NOMO-1 (cell line): ENCODE results near the gene MBP.

Experiments
- DNase-seq, 2 experiments: peaks; one replicate each; lab custom pipeline; 2025; ENCODE audit not compliant: unreplicated experiment in 2 of 2; lab: John Stamatoyannopoulos, UW

MBP gene

DNA sequence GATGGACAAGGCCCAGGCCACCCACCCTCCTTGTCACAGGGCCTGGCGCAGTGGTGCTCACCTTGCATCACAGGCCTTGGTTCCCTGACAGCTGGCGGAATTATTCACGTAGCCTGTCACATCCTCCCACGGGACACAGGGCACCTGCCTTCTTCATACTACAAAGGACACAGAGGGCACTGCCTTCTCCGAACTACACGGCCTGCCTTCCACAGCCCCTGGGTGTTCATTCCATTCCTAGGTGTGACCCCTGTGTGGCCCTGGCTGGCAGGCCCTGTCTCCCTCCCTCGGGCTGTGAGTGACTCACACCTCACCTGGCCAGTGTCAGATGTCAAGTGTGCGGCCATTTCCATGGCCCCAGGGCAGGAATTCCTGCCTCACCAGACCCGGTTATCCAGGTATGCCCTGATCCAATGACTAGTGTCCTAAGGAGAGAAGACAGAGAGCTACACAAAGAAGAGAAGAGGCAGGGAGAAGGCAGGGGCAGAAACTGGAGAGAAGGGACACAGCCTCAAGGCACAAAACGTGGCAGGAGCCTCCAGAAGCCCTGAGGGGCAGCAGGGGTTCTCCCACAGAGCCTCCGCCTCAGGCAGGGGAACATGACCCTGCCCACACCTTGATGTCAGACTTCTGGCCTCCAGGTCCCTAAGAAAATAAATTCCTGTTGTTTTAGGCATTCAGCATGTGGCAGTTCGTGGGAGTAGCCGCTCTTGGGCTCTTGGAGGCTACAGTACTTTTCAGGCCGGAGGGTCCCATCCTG is 43.4 kb downstream of the MBP start:
- no peak for DNase-seq

DNA sequence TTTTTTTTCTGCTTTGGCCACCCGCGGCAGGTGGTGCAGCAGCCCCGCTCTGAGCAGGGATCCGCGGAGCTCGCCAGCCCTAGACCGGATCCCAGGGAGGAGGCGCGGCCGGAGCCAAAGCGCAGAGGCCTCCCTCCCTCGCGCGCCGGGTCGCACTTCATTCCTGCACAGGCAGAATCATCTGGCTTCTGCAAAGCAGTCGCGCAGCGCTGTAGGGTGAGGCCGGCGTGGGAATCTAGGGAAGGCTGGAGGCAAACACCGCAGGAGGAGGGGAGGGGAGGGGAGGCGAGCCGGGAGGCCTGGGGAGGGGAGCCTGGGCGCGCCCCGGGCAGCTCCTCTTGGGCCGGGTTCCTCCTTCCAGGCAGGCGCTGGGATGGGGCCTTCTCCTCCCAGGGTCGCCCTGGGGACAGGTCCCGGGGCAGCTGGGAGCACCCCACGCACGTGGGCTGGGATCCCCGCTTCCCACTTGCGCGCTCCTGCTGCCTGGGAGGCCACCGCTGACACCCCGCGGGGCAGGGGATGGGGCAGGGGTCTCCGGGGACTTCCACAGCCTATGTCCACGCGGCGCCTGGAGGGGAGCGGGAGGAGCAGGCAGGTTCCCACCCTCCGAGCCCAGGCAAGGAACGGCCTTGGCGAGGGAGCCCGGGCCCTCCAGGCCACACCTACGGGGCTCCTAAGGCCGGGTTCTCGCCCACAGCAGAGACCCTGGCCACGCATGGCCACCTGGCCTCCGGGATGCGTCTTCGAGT is 45.0 kb downstream of the MBP start:
- no peak for DNase-seq

DNA sequence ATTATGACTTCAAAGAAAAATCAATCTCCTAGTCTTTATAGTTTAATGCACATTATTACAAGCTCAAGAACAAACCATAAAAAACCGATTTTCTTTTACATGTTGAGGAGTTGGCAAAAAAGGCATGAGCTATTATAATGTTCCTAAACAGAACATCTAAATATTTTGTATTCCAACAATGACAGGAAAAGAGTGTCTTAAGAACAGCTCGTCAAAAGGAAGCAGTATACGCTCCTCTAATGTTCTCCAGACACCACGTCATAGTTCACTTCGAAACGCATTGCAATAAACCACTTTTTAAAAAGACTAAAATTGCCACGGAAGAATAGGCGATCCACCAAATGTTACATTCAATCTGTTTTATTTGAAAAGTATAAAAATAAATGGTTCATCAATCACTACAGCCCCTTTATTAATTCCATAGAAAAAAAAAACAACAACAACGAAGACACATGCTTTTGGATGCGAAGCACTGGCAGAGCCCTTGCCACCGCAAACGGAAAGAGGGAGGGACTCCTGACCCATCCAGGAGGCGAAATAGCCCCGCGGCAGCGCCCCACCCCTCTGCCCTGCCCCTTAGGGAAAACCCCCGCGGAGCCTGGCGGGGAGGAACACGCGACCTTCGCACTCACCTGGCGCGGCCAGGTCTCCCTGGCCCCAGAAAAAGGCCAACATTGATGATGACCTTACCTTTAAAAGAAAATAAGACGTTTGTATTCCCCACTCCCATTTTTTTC is 45.8 kb downstream of the MBP start:
- DNase-seq: no peak

DNA sequence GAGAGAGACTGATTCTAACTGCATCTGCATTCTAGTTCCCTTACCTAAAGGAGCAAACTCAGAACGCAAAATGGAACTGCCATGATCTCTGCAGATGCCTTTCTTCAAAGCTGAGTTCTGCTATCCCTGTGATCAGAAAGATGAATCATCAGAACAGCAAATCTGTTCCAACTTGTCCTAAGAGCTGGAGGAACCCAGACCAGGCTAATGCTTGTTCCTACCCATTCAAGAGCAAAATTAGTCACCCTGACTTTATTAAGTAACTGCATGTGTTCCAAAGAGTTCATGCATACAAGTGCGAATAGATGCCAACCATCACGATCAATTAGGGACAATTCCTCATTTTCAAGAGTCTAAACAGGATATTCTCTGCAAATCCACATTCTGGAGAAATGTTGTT is 46.5 kb downstream of the MBP start:
- DNase-seq: no peak

DNA sequence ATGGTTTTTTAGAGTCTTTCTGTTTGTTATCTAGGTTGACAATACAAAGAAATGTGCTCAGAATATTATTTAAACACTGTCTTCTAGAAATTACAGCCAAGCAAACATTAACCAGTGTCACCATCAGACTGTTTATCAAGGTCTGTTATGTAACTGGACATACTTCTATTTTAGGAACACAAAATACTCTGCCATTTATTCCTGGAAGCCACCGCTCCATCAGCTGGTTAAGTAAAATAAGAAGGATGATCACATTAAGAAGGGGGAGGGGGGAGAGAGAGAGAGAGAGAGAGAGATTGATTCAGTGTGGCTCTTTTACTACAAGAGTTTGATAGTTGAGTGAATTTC is 47.9 kb downstream of the MBP start:
- no peak for DNase-seq

DNA sequence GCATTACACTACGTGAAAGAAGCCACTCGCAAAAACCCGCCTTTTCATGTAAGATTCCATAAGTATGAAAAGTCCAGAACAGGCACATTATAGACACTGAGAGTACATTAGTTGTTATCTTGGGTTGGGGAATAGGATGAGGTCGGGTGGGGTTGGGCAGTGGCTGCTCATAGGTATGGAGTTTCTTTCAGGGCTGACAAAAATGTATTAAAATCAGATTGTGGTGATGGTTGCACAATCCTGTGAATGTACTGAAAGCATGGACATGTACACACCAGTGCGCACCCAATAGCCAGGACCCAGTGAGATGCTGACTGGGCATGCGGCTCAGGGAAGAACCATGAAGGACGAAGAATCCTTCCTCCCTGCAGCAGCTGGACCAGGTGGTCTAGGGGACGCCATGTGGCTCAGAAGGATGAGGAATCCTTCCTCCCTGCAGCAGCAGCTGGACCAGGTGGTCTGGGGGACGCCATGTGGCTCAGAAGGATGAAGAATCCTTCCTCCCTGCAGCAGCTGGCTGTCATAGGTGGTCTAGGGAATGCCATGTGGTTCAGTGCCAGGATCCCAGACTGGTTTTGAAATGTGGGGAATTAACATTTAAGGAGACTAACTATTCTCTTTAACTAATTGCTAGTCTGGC is 50.1 kb downstream of the MBP start:
- DNase-seq: no peak

DNA sequence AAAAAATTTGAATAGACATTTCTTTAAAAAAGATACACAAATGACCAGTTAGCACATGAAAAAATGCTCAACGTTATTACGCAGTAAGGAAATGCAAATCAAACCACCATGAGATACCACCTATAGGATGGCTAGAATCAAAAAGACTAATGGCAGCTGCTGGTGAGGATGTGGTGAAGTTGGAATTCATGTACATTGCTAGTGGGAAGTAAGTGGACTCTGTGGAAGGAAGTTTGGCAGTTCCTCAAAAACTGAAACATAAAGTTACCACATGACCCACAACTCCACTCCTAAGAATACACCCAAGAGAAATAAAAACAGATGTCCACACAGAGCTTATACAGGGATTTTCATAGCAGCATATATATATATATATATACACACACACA is 51.2 kb downstream of the MBP start:
- peak; percentile 50 to 84 for DNase-seq

DNA sequence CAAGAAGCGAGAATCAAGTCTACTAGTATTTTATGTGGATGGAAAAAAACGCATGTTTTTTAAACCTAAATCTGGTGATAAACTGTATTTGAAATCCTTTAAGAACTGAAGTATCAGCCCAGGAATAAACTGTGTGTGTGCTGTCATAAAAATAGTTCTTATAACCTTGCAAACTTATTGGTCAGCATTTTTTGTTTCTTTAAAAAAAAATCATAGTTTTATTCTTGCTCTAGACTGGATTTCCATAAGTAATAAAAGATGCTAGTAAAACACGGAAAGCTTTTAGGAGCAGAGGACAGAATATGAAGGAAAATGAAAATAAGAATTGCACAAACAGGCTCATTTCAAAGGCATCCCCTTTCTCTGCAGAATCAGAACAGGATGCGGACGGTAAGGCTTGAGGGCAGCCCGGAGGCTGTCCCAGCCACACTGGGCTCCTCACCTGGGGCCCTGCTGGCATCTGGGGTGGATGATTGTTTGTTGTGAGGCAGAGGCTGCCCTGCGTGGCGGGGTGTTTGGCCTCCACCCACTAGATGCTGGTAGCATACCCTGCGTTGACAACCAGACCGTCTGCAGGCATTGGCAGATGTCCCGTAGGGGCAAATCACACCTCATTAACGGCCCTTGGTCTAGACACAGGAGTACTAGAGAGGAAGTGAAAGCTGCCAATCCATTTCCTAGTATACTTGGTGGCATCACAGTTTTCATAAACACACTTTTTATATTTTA is 52.5 kb downstream of the MBP start:
- peak; percentile 67 to 69 for DNase-seq

DNA sequence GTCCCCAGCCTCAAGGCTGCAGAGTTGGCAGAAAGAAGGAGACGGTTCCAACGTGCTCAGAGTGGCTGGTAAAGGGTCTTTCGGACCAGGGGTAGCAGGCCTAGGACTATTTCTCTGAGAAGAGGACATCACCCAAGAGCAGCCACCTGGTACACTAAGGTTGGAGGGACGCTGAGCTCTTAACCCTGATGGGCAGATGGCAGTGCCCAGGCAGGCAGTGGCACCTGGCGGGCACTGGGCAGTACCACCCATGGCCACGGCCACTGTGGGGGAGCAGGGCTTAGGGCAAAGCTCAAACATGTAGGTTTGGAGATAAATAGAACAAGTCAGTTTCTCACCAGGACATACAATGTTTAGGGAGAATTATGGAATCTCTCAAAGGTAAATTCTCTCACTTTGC is 53.5 kb downstream of the MBP start:
- no peak for DNase-seq

DNA sequence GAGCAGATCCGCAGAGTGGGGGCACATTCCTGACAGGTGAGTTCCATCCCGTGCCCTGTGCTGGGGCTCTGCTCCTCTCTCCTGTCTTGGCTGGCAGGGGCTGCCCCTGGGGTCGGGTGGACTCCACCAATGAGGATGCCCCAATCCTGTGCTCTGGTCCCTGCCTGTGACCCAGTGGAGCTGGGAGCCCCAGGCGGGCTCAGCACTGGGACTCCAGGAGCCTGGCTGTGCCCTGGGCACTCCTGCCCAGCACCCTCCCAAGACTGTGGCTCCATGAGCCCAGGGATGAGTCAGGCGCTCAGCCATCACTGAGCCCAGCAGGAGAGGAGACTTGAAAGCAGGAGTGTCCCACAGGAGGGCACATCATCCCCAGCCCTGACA is 53.9 kb downstream of the MBP start:
- no peak for DNase-seq

DNA sequence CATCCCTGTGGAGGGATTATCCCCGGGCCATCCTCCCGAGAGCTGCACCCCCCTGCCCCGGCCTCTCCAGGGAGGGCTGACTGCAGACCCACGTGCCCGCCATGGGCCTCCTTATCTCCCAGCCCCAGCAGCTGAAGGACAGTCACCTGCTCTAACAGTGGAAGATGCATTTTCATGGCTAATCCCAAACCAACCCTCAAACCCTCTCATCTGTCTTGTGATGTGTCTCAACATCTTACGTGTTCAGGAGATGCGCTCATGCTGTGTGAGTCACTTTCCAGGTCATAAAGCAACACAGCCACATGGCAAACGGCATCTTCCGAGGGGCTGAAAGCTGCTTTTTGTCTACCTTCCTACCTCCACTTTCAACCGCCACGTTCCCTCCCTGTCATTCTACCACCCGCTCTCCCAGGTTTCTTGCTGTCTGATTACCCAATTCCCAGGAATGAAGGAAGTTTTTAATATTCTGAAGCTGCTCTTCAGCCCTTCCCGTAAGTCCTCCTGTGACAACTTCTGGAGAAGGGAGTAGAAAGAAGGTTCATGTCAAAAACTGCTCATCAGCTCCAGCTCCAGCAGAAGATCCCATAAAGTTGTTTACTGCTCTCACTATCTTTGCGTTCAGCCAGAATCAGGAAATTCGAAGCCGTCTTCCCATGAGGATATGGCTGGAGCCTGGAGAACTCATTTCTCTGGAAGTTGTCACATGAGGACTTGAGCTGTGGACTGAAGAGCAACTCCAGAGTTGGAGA is 54.5 kb downstream of the MBP start:
- DNase-seq: no peak

DNA sequence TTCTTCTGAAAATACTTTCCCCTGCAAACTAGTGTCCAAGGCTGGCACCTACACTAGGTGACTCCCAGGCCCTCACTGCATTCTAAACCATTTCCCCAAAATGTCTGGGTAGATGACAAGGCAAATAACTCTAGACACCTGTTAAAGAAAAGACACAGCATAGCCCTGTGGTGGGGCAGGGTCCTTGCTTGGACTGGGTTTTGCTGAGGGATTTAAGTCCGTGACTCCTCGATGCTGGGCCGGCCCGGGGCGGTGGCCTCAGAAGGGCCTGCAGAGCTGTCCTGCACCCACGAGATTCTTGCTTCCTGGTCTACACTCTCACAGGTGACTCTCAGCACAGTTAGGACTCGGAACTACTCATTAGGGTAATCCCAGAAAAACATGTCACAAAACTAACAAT is 55.2 kb downstream of the MBP start:
- DNase-seq: no peak

DNA sequence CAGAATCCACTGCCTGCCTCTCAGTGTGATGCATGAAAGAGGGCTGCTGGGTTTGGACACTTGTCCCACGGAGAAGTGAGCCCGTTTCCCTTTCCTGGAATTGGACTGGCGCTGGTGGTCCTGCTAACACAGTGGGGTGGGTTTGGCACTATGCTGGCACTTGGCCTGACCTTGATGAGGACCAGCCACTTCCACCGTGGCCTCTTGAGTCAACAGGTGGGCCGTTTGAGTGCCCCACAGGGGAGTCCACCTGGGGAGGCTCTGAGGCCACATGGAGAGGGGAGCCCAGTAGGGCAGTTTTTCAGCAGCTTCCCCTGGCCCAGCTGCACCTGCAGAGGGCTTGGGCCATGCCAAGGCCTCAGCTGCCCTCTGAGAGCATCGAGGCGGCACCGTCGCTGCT is 56.5 kb downstream of the MBP start:
- no peak for DNase-seq

DNA sequence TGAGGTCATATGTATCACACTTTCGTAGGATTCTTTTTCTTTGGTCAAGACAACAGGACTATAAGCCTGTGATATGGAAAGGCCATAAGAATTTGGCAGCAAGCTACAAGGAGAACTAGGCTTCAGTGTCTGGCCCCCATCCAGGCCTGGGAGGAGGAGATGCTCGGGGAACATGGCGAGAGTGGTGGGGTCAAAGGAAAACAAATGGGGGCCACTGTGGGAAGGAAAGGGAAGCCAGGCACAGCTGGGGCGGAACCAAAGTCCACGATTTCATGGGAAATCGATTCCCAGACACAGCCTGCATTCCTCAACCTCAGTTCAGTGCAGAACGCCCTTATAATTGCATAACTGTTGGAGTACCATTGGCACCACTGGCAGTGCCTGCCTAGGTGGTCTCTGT is 58.2 kb downstream of the MBP start:
- no peak for DNase-seq

DNA sequence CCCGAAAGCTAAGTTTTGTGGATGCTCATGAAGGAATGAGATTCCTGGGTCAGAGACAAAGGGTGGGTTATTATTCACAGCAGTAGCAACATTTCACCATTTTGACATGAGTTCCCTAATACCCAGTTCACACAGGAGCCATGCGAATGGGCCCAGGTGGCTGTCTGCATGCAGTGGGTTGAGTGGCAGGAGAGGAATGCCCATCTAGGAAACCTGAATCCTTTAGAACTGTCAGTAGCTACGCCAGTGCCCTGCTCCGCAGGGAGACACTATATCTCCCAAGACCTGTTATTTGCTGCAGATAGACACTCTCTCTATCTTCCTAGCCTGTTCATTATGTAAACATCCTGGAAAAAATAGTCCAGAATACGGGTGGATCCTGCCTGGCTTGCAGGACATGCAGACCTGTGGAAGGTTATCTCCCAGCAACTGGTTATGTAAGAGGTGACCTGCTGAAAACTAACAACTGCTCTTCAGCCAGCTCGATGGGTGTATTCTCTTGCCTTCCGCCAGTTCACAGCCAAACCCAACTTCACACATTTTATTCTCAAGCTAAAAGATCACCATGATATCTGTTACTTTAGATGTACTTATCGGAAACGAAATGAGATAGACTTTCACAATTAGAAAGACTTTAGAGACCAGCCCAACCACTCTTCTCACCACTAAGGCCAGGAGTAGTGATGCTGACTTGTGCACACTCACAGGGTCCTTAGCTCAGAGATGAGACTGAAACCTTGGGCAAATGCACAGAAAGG is 59.1 kb downstream of the MBP start:
- DNase-seq: no peak

DNA sequence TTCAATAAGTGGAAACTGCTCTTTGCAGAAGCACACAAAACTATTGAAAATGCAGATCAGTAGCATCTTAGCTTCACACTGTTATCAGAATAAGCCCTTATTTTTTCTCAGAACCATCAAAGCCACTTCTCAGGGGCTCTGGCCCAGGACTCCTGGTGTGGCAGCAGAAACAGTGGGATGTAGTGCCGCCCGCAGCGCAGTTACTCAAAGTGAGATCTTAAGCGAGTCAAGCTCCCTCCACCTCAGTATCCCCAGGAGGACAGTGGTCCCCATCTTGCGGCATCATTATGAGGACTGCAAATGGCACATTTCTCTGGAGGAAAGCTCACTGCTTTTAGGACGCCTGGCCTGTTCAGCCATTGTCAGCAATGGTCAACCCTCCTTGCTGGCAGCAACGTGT is 60.0 kb downstream of the MBP start:
- no peak for DNase-seq

DNA sequence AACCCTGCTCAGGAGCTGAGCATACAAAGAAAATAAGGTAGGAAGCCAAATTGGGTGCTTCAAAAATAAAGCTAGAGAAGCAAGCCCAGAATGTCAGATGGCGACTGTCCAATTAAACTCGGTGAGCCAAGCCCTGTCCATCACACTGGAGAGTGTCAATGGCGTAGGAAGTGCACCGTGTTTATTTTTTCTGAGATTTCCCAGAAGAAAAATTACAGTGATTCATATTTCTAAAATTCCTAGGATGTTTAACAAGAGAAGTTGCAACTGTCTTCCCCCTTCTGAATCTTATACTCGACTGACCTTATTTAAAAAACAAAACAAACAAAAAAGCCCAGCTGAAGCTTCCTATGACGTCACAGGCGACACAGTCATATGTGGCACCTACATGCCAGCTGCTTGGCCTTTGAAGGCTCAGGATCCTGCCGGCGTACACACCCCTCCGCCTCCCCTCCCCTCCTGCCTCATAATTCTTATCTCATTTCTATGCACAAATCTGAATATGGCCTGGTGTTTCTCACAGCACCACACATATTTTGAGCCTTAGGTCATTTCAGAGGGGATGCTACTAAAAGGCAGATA is 60.8 kb downstream of the MBP start:
- DNase-seq: no peak

DNA sequence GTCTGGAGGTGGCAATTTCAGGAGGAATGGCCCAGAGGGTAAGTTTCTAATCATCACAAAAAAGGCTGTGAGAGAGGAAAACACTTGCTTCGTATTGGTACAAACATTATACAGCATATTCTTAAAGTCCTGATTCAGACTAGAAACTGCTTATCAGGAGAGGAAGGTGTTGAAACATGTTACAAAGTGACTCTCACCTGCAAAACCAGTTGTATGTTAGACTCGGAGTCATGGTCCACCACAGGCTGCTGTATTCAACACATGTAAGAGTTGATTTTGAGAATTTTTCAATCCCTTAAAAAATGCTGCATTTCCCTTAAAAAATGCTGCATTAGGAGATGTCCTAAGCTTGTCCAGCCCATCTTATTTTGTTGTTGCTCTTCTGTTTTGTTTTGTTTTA is 61.5 kb downstream of the MBP start:
- DNase-seq: no peak

DNA sequence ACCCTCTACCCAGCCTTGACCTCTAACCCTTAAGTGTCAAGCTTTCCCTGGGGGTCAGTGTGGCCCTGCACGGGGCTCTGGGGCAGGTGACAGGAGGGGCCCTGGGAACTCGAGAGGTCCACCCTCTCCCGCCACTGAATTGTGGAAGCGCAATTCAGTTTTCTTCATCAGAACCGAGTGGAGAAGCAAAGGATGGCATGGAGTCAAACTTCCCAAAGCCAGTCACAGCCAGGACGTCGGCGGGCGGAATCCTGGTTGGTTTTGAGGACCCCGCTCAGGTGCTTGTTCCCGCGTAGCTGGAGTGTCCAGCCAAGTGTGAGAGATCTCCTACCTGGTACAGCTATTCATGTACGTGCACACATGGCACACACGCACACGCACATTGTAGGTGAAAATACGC is 62.0 kb downstream of the MBP start:
- DNase-seq: no peak
